H1 (cell line): ENCODE data around the gene PRXL2B. TPM values are rescaled to one million over a fixed set of nuclear protein-coding genes. Genes with fewer than 3 reads are reported as not detected.

Experiments
- CTCF ChIA-PET: fragments of 300-600 bp; sonication (Branson Sonifier 250); formaldehyde crosslinking; loops from one replicate; lab custom pipeline; 2021; ENCODE audit not compliant: partially characterized antibody; lab: Charles Lee
- POLR2A ChIA-PET: fragments of 300-600 bp; sonication (Branson Sonifier 250); formaldehyde crosslinking; loops from one replicate; lab custom pipeline; 2021; ENCODE audit warnings: inconsistent platforms; ENCODE audit not compliant: partially characterized antibody; lab: Charles Lee
- DNase-seq, 2 experiments: peaks; one replicate each; pipeline versions ENCODE4 v3.0.0 to v3.0.0-alpha.2; 2010 to 2022; ENCODE audit warnings: low spot score in 2 of 2, low read depth in 1 of 2, mixed read lengths in 1 of 2
- FAIRE-seq: peaks from 2 replicates; lab custom pipeline; 2011; peaks lifted over from hg19 to GRCh38; lab: Jason Lieb, UNC
- H2AFZ ChIP-seq: 2 replicates; pipeline ENCODE4 v1.8.1; 2012; ENCODE audit warnings: low read length, inconsistent platforms
- H2AK5ac ChIP-seq: 2 replicates; pipeline ENCODE4 v1.6.1; 2013; ENCODE audit warnings: low read depth, low read length
- H2BK120ac ChIP-seq: replicated peaks from 2 replicates; pipeline ENCODE3; 2013; ENCODE audit warnings: low read depth, low read length, inconsistent platforms
- H2BK12ac ChIP-seq: 2 replicates; pipeline ENCODE4 v1.6.1; 2013; ENCODE audit warnings: low read depth, low read length
- H2BK15ac ChIP-seq: 2 replicates; pipeline ENCODE4 v1.6.1; 2013; ENCODE audit warnings: low read length
- H2BK20ac ChIP-seq: 2 replicates; pipeline ENCODE4 v1.6.1; 2013; ENCODE audit warnings: low read length
- H2BK5ac ChIP-seq: 2 replicates; pipeline ENCODE4 v1.6.1; 2013; ENCODE audit warnings: low read depth, low read length
- H3K14ac ChIP-seq: 2 replicates; pipeline ENCODE4 v1.6.1; 2013; ENCODE audit warnings: inconsistent platforms; ENCODE audit not compliant: insufficient read length
- H3K18ac ChIP-seq: 2 replicates; pipeline ENCODE4 v1.6.1; 2013; ENCODE audit warnings: low read length; ENCODE audit errors: extremely low read depth
- H3K23ac ChIP-seq: 2 replicates; pipeline ENCODE4 v1.6.1; 2013; ENCODE audit warnings: inconsistent platforms; ENCODE audit not compliant: insufficient read length
- H3K23me2 ChIP-seq: 2 replicates; pipeline ENCODE4 v1.6.1; 2013; ENCODE audit warnings: low read depth, low read length
- H3K27ac ChIP-seq: 2 replicates; pipeline ENCODE4 v1.6.1; 2011; ENCODE audit warnings: low read depth, low read length, inconsistent platforms
- H3K27me3 ChIP-seq, 4 experiments: replicated peaks in 1 of 4; 1 replicate in 1 of 4; 2 replicates in 3 of 4; pipeline versions ENCODE4 v1.6.1 to v1.8.1; 2011 to 2013; ENCODE audit warnings: low read length in 3 of 4, mild to moderate bottlenecking in 3 of 4, inconsistent platforms in 2 of 4, mixed read lengths in 2 of 4, moderate library complexity in 1 of 4; ENCODE audit not compliant: control insufficient read depth in 3 of 4, insufficient read depth in 3 of 4; ENCODE audit errors: extremely low read depth in 1 of 4
- H3K36me3 ChIP-seq, 4 experiments: 2 replicates each; pipeline versions ENCODE4 v1.6.1 to v1.8.1; 2011 to 2013; ENCODE audit warnings: mild to moderate bottlenecking in 4 of 4, low read length in 3 of 4, moderate library complexity in 2 of 4, control low read depth in 1 of 4, inconsistent platforms in 1 of 4; ENCODE audit not compliant: insufficient read depth in 4 of 4, control insufficient read depth in 2 of 4
- H3K4ac ChIP-seq: replicated peaks from 2 replicates; pipeline ENCODE3; 2013; ENCODE audit warnings: low read length, low read depth, mixed read lengths, inconsistent platforms; ENCODE audit not compliant: insufficient read length
- H3K4me1 ChIP-seq, 4 experiments: replicated peaks in 1 of 4; 1 replicate in 1 of 4; 2 replicates in 3 of 4; pipeline versions ENCODE4 v1.6.1 to v1.8.1; 2011 to 2013; ENCODE audit warnings: low read length in 3 of 4, inconsistent platforms in 2 of 4, mixed read lengths in 1 of 4; ENCODE audit not compliant: insufficient read depth in 4 of 4, control insufficient read depth in 3 of 4
- H3K4me2 ChIP-seq, 2 experiments: 2 replicates each; pipeline versions ENCODE4 v1.6.1 to v1.8.1; 2011 to 2013; ENCODE audit warnings: low read depth in 2 of 2, low read length in 2 of 2, control low read depth in 1 of 2, inconsistent platforms in 1 of 2, mild to moderate bottlenecking in 1 of 2; ENCODE audit not compliant: insufficient read depth in 1 of 2
- H3K4me3 ChIP-seq, 4 experiments: fragments of 200-600, 300-600 bp in 1 of 4; sonication (generic), shearing (Covaris generic), sonication (Bioruptor Twin) in 1 of 4; 2 replicates each; pipeline versions ENCODE4 v1.5.1 to v1.8.1; 2011 to 2016; ENCODE audit warnings: low read length in 4 of 4, low read depth in 3 of 4, control low read depth in 2 of 4, inconsistent platforms in 2 of 4, mild to moderate bottlenecking in 2 of 4, mixed read lengths in 1 of 4, moderate library complexity in 1 of 4; ENCODE audit not compliant: insufficient read depth in 2 of 4; ENCODE audit errors: extremely low read depth in 1 of 4
- H3K56ac ChIP-seq: replicated peaks from 2 replicates; pipeline ENCODE3; 2013; ENCODE audit warnings: low read depth, mild to moderate bottlenecking, mixed read lengths, low read length, inconsistent platforms; ENCODE audit not compliant: insufficient read length
- H3K79me1 ChIP-seq: 2 replicates; pipeline ENCODE4 v1.6.1; 2013; ENCODE audit warnings: low read depth, low read length, control low read depth
- H3K79me2 ChIP-seq, 2 experiments: 2 replicates each; pipeline versions ENCODE4 v1.6.1 to v1.8.1; 2012 to 2013; ENCODE audit warnings: low read length in 2 of 2, mild to moderate bottlenecking in 2 of 2, inconsistent platforms in 1 of 2; ENCODE audit not compliant: insufficient read depth in 2 of 2, control insufficient read depth in 1 of 2
- H3K9ac ChIP-seq, 4 experiments: replicated peaks in 1 of 4; 1 replicate in 1 of 4; 2 replicates in 3 of 4; pipeline versions ENCODE4 v1.6.1 to v1.8.1; 2011 to 2013; ENCODE audit warnings: low read depth in 3 of 4, low read length in 3 of 4, control low read depth in 2 of 4, mild to moderate bottlenecking in 2 of 4, moderate library complexity in 2 of 4, inconsistent platforms in 1 of 4; ENCODE audit errors: extremely low read depth in 1 of 4
- H3K9me3 ChIP-seq, 2 experiments: 2 replicates each; pipeline versions ENCODE4 v1.6.1 to v1.8.1; 2012 to 2013; ENCODE audit warnings: mild to moderate bottlenecking in 2 of 2, moderate library complexity in 2 of 2, control low read depth in 1 of 2, inconsistent platforms in 1 of 2, low read depth in 1 of 2, low read length in 1 of 2, mixed read lengths in 1 of 2; ENCODE audit not compliant: insufficient read depth in 2 of 2
- H4K20me1 ChIP-seq, 2 experiments: replicated peaks in 1 of 2; 2 replicates each; pipeline versions ENCODE3 to v1.8.1; 2011 to 2013; ENCODE audit warnings: inconsistent platforms in 2 of 2, low read length in 2 of 2, mild to moderate bottlenecking in 1 of 2; ENCODE audit not compliant: insufficient read depth in 2 of 2, control insufficient read depth in 1 of 2
- H4K5ac ChIP-seq: 2 replicates; pipeline ENCODE4 v1.6.1; 2013; ENCODE audit warnings: low read length, low read depth, mixed read lengths, inconsistent platforms; ENCODE audit not compliant: insufficient read length
- H4K8ac ChIP-seq: 2 replicates; pipeline ENCODE4 v1.8.0; 2013; ENCODE audit warnings: mild to moderate bottlenecking, moderate library complexity, low read length, inconsistent platforms; ENCODE audit not compliant: insufficient read depth; ENCODE audit errors: extremely low read depth
- H4K91ac ChIP-seq: replicated peaks from 2 replicates; pipeline ENCODE3; 2013; ENCODE audit warnings: low read length, mixed read lengths, inconsistent platforms; ENCODE audit not compliant: insufficient read length
- BRCA1 ChIP-seq: IDR thresholded peaks from 2 replicates; pipeline ENCODE4 v1.6.1; 2012; ENCODE audit warnings: low read depth, low read length, improper control_type of control experiment
- EP300 ChIP-seq, 2 experiments: IDR thresholded peaks; 1 replicate in 1 of 2; 2 replicates in 1 of 2; pipeline ENCODE4 v1.6.1; 2011 to 2012; ENCODE audit warnings: low read depth in 2 of 2, low read length in 2 of 2, mild to moderate bottlenecking in 2 of 2, borderline replicate concordance in 1 of 2, inconsistent platforms in 1 of 2, moderate library complexity in 1 of 2
- POU5F1 ChIP-seq: IDR thresholded peaks from 2 replicates; pipeline ENCODE4 v1.6.1; 2011; ENCODE audit warnings: low read depth, mild to moderate bottlenecking, low read length, moderate library complexity
- WGBS, 2 experiments: shearing (Covaris generic) in 1 of 2; methylation state at CpG; one replicate each; pipeline versions ENCODE4 v1.1.6 to v1.1.7; 2013 to 2015; ENCODE audit warnings: low lambda C conversion rate in 2 of 2, mixed read lengths in 2 of 2, inconsistent platforms in 1 of 2, low coverage in 1 of 2, missing lambda C conversion rate in 1 of 2; ENCODE audit not compliant: insufficient replicate concordance in 2 of 2, insufficient coverage in 1 of 2, insufficient read length in 1 of 2; ENCODE audit errors: extremely low coverage in 1 of 2, missing lambda C conversion rate in 1 of 2; 5-methylcytosine and 5-hydroxymethylcytosine counted together
- polyA plus RNA-seq, 7 experiments: library from polyadenylated mRNA; depleted of rRNA in 3 of 7; stranded (reverse) in 5 of 7; unstranded in 2 of 7; fragments of >200 nt in 5 of 7; fragments of 200-250 nt in 2 of 7; gene quantifications; 1 replicate in 5 of 7; 2 replicates in 1 of 7; 4 replicates in 1 of 7; pipeline versions ENCODE4 v1.2.1 to v1.2.3, GENCODE V29; 2011 to 2013; ENCODE audit warnings: missing spikeins in 2 of 7, mixed read lengths in 2 of 7
- total RNA-seq: library from RNA; stranded (reverse); fragmentation: NEBNext Ultra II Directional; extraction: Animal tissue kit (Norgen Biotek cat#: 25700); gene quantifications from 2 replicates; pipeline ENCODE4 v1.2.1, GENCODE V29; 2021

Gene PRXL2B
- total and polyA plus RNA-seq, 2 of the 8 experiments (the other 6 are each of a cell fraction or from before 2014, with no cell fraction given), result 35.3 to 46.0 TPM

DNA sequence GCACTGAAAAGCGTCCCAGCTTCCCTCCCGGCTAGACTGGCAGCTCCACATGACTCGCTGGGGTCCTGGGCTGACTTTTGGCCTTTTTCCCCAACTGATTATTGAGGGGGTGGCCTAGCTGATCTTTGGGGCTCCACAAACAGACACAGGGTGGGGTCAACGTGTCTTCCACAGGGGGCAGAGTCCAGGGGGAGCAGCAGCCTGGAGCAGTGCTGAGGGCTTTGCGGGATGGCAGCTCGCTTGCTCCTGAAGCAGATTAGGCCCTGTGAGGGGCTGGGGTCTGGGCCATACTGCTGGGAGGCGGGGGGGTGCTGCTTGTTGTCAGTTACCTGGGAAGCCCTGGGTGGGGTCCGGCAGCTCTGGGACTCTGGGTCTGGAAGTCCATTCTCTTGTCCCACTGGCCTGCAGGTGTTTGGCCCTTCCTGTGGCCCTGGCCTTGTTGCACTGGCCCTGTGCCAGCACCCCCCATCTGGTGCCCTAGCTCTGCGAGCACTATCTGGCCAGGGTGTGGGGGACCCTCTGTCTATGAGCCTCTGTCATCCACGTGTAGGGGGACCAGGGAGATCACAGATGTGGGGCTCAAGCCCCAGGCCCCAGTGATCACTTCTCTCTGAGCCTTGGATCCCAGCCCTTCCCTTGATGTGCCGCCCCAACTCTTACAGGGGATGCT lies 44.2 kb upstream of the PRXL2B start:
- peaks cover 10% of the 10 kb centered on the region; the same call in 1 of the 2 replicates for H3K23me2 ChIP-seq
- 0 out of 2 replicates have a peak overlapping the region, but pooled peaks have one; percentile 24 for H2AK5ac ChIP-seq
- peaks cover 0 to 27% (median 20%) of the 10 kb centered on the region in 4 experiments; a peak in 6 of 7 replicates for H3K27me3 ChIP-seq
- ChIA-PET CTCF (interaction anchor here (1.0 to 1.7 kb wide), 3 partner anchors 11 to 33 kb away, joined by 3 to 5 read pairs (median 3); no protein-coding TSS in a partner anchor), POLR2A (interaction anchor here (2.7 kb wide), 1 partner anchor 16 kb away, joined by 8 read pairs; the partner anchor contains the start of gene PANK4)
- H3K79me2 ChIP-seq, result no peaks in the 10 kb centered on the region
- H4K5ac ChIP-seq, result no peak overlapping the region
- no peak for DNase-seq
- no peak overlapping the region for H4K8ac ChIP-seq
- TF ChIP-seq POU5F1 (no peak), BRCA1 (no peak), EP300 (IDR thresholded peaks at IDR 0.05; ENCODE audit: borderline replicate concordance in 1 of 2, low read depth in 2 of 2, low read length in 2 of 2) (no peak)
- TF ChIP-seq, all 59 proteins: peak for 0
- Histone ChIP-seq H3K36me3 (no peaks in the 10 kb centered on the region), H4K20me1 (peaks cover 0 to under 1% of the 10 kb centered on the region in 2 experiments), H3K9me3 (no peaks in the 10 kb centered on the region), H3K79me1 (no peaks in the 10 kb centered on the region), H2AFZ (no peak overlapping the region), H3K18ac (peak overlapping the region; percentile 19; the same call in 1 of the 2 replicates), H3K23ac (no peak overlapping the region), H3K27ac (no peak overlapping the region), H2BK12ac (no peak overlapping the region), H3K14ac (no peak overlapping the region), H3K9ac (no peak overlapping the region), H3K4me1 (peaks cover 0 to 28% (median 21%) of the 10 kb centered on the region in 4 experiments; a peak in 6 of 7 replicates), H4K91ac (no peak overlapping the region), H2BK5ac (no peak overlapping the region), H3K4me3 (no peak overlapping the region), H3K4ac (no peak overlapping the region), H2BK20ac (no peak overlapping the region), H2BK120ac (no peak overlapping the region), H3K56ac (no peak overlapping the region), H3K4me2 (no peak overlapping the region), H2BK15ac (0 out of 2 replicates have a peak overlapping the region, but pooled peaks have one; percentile 46)
- FAIRE-seq, result no peak
- WGBS, 2 experiments, result 83% methylated on average over 11 of the region's 11 CpGs; no CpG with 5 or more reads in 1 of the 2 experiments
